Adrenal gland (tissue), 12 donors: Measurements from ENCODE around the gene NF1. TPM values are rescaled to one million over a fixed set of nuclear protein-coding genes. Genes with fewer than 3 reads are reported as not detected.

Source experiments
- DNase-seq, 7 donors: peaks; one replicate each; pipeline ENCODE4 v3.0.0-alpha.2; 2019 to 2020
- H3K27ac ChIP-seq, 5 donors: fragments of 200-600 bp; sonication (generic) in 4 of 5; 1 replicate in 3 of 5; 2 replicates in 2 of 5; pipeline versions ENCODE4 v1.5.1 to v1.8.0; 2016 to 2020; ENCODE audit warnings: mild to moderate bottlenecking in 1 of 5
- H3K27me3 ChIP-seq: fragments of 200-600 bp; 2 replicates; pipeline ENCODE4 v1.8.0; 2021
- H3K36me3 ChIP-seq, 2 donors: fragments of 200-600 bp; replicated peaks in 1 of 2; 1 replicate in 1 of 2; 2 replicates in 1 of 2; pipeline versions ENCODE4 v1.5.1 to v1.8.0; 2018 to 2022
- H3K4me1 ChIP-seq, 2 donors: fragments of 200-600 bp; replicated peaks in 1 of 2; 1 replicate in 1 of 2; 2 replicates in 1 of 2; pipeline versions ENCODE4 v1.5.1 to v1.8.0; 2018 to 2021
- H3K4me3 ChIP-seq, 4 donors: fragments of 200-600 bp; sonication (generic) in 3 of 4; one replicate each; pipeline ENCODE4 v1.5.1; 2016 to 2018
- H3K9me3 ChIP-seq, 3 donors: fragments of 200-600 bp; sonication (generic) in 1 of 3; replicated peaks in 1 of 3; 1 replicate in 2 of 3; 2 replicates in 1 of 3; pipeline versions ENCODE4 v1.5.1 to v1.8.0; 2016 to 2021
- CTCF ChIP-seq, 6 experiments: fragments of 450-650 bp in 4 of 6; fragments of 200-600 bp in 2 of 6; sonication (generic) in 1 of 6; IDR thresholded peaks; 1 replicate in 5 of 6; 2 replicates in 1 of 6; pipeline versions ENCODE4 v1.5.1 to v1.8.0; 2016 to 2021; ENCODE audit warnings: antibody characterized with exemption in 6 of 6, mild to moderate bottlenecking in 2 of 6, moderate library complexity in 1 of 6
- POLR2A ChIP-seq, 2 donors: fragments of 450-650 bp; IDR thresholded peaks; one replicate each; pipeline ENCODE4 v1.6.1; 2017; ENCODE audit warnings: antibody characterized with exemption in 2 of 2, mild to moderate bottlenecking in 2 of 2, moderate library complexity in 1 of 2
- WGBS, 4 donors: extraction: QIAGEN DNeasy Blood & Tissue Kit in 2 of 4; methylation state at CpG; one replicate each; pipeline versions ENCODE4 v1.1.5 to v1.1.7; 2013 to 2017; 5-methylcytosine and 5-hydroxymethylcytosine counted together
- intact Hi-C, 2 donors: fragments of 100-400 bp; cut with DNase I; formaldehyde crosslinking; loops; one replicate each; pipeline versions ENCODE4 v1.14.1 to v1.15.0; 2022 to 2023
- polyA plus RNA-seq, 3 donors: library from polyadenylated mRNA; stranded (reverse); fragments of 200-250 nt in 2 of 3; fragments of 350-450 nt in 1 of 3; fragmentation: Illumina TruSeq in 1 of 3; extraction: RNeasy Lipid Tissue Mini Kit (QIAGEN cat#74804) in 1 of 3; gene quantifications; one replicate each; pipeline ENCODE4 v1.2.3, GENCODE V29; 2013 to 2014
- total RNA-seq, 9 donors: library from RNA; depleted of rRNA in 4 of 9; stranded (reverse); fragments of >200 nt in 4 of 9; fragments of 120-200 nt in 1 of 9; fragmentation: NEBNext Ultra II Directional in 1 of 9; extraction: Animal tissue kit (Norgen Biotek cat#: 25700) in 1 of 9; gene quantifications; one replicate each; pipeline versions ENCODE4 v1.1.0 to v1.2.4, GENCODE V29; 2013 to 2023
- donor health status: healthy with polysubstance abuse.
- donor health status: Bipolar disorder and iron deficiency.
- donor health status: DM: yes; HTN: yes; CAD: no.
- donor health status: DM: no; HTN: no; CAD: no.
- donor health status: DM: no; HTN: no; CAD: no.
- donor health status: DM: yes; HTN: yes; CAD: no.

The NF1 gene
- total and polyA plus RNA-seq, 12 donors, result 8.8 to 91.3 (median 53.5) TPM

GRCh38 chr17:31391496-31391949 lies 296.7 kb downstream of the NF1 start, which contains the start of gene RAB11FIP4:
Gene RAB11FIP4 (plus strand): TSS chr17:31391675. CDS start chr17:31391853, 178 bp downstream.
- H3K4me3 ChIP-seq, result peak within 1 kb of the TSS in 2 of 4 donors; percentile 2 to 53
- no peaks in the 10 kb centered on the region for H3K9me3 ChIP-seq
- no peaks in the 10 kb centered on the region for H3K4me1 ChIP-seq
- peaks cover 11% of the 10 kb centered on the region for H3K27me3 ChIP-seq
- no peak within 1 kb of the TSS for H3K27ac ChIP-seq
- TF ChIP-seq POLR2A (IDR thresholded peaks at IDR 0.05), result no peak
- no peak for TF ChIP-seq CTCF (IDR thresholded peaks at IDR 0.05)
- peak in 1 of 7 donors; percentile 46 for DNase-seq
- WGBS, 4 donors, result 1% methylated on average over 33 to 61 of the region's 69 CpGs; no CpG with 5 or more reads in 2 of the 4 donors
- no peaks in the 10 kb centered on the region for H3K36me3 ChIP-seq
- intact Hi-C loops, result no loop called here

GRCh38 chr17:31392002-31392855 lies 297.5 kb downstream of the NF1 start:
- Histone ChIP-seq H3K4me3 (peak overlapping the region in 1 of 4 donors; percentile 48), H3K4me1 (no peaks in the 10 kb centered on the region), H3K27me3 (peaks cover 11% of the 10 kb centered on the region), H3K36me3 (no peaks in the 10 kb centered on the region), H3K27ac (no peak overlapping the region), H3K9me3 (no peaks in the 10 kb centered on the region)
- peak in 1 of 7 donors; percentile 66 for DNase-seq
- WGBS, 4 donors, result 21 to 92% (median 57%) methylated on average over 5 to 52 of the region's 52 CpGs
- TF ChIP-seq POLR2A (IDR thresholded peaks at IDR 0.05) (no peak), CTCF (IDR thresholded peaks at IDR 0.05) (no peak)
- intact Hi-C loops, result no loop called here

- 73 to 85% (median 81%) methylated on average over 10 to 17 of the region's 17 CpGs for WGBS, 4 donors
- peak in 1 of 7 donors; percentile 53 for DNase-seq
These were observed 298.3 kb downstream of the NF1 start for GRCh38 chr17:31392856-31393748.

More at GRCh38 chr17:31392856-31393748, 298.3 kb downstream of the NF1 start:
- Histone ChIP-seq H3K27me3 (peaks cover 11% of the 10 kb centered on the region), H3K36me3 (no peaks in the 10 kb centered on the region), H3K4me3 (no peak overlapping the region), H3K4me1 (no peaks in the 10 kb centered on the region), H3K27ac (no peak overlapping the region), H3K9me3 (no peaks in the 10 kb centered on the region)
- TF ChIP-seq POLR2A (IDR thresholded peaks at IDR 0.05), result no peak
- TF ChIP-seq CTCF (IDR thresholded peaks at IDR 0.05), result no peak
- intact Hi-C loops, result no loop called here
